Measurements from ENCODE around the gene MAP2K1. TPM values are rescaled to one million over a fixed set of nuclear protein-coding genes. Genes with fewer than 3 reads are reported as not detected.
A peak's percentile ranks its signal among the peaks of the same experiment; 100 is the strongest.

The MAP2K1 gene
- total RNA-seq, 3 donors from 2014 or later = 71.8 to 77.6 (median 75.3) TPM

GRCh38 chr15:66404122-66404521 lies 17.4 kb downstream of the MAP2K1 start:
- no peak for DNase-seq
- no peaks in the 10 kb centered on the region for H3K9me3 Mint-ChIP-seq
- H3K36me3 Mint-ChIP-seq (ENCODE audit: insufficient read depth) = peaks cover 6% of the 10 kb centered on the region
- ATAC-seq = no peak
- H3K4me3 Mint-ChIP-seq = no peak overlapping the region
- peaks cover 81% of the 10 kb centered on the region for H3K4me1 Mint-ChIP-seq (ENCODE audit: low read depth)
- H3K27me3 Mint-ChIP-seq (ENCODE audit: low read depth) = no peaks in the 10 kb centered on the region

DNA sequence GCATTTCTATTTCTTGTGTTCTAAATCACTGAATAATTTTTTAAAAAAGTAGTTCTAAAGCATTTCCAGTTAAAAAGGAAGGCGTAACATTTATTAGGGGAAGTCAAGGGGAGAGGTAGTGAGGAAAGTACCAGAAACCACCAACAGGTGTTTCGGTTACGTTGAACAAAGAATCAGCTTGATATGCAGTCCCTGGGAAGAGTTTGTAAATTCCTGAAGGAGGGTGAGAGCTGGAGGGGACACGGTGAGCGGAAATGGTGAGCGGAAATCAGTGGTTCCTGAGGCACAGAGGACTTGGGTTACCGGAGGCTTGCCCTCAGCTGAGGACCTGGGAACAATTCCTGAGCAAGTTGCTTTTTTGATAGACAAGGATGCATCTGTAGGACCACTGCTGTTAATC lies 17.8 kb downstream of the MAP2K1 start:
- H3K9me3 Mint-ChIP-seq = no peaks in the 10 kb centered on the region
- peaks cover 84% of the 10 kb centered on the region for H3K4me1 Mint-ChIP-seq (ENCODE audit: low read depth)
- no peaks in the 10 kb centered on the region for H3K27me3 Mint-ChIP-seq (ENCODE audit: low read depth)
- peaks cover 6% of the 10 kb centered on the region for H3K36me3 Mint-ChIP-seq (ENCODE audit: insufficient read depth)
- peak overlapping the region; percentile 27 for H3K4me3 Mint-ChIP-seq
- DNase-seq (no peak), ATAC-seq (no peak)

DNA sequence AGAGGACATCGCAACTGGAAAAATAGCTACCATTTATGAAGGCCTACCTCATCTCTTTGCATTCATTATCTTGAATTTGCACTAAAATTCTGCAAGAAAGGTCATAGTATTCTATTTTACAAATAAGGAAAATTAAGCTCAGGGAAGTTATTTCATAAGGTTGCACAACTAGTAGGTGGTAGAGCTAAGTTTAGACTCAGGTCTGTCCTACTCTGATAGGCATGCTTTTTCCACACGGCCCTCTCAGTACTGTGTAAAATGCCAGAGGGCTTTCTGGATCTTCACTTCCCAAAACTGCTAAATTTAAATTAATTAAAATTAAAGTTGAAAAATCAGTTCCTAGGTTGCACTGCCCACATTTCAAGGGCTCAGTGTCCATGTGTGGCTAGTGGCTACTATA lies 18.3 kb downstream of the MAP2K1 start:
- H3K4me3 Mint-ChIP-seq = no peak overlapping the region
- ATAC-seq (no peak), DNase-seq (no peak)
- no peaks in the 10 kb centered on the region for H3K9me3 Mint-ChIP-seq
- peaks cover 88% of the 10 kb centered on the region for H3K4me1 Mint-ChIP-seq (ENCODE audit: low read depth)
- peaks cover 8% of the 10 kb centered on the region for H3K36me3 Mint-ChIP-seq (ENCODE audit: insufficient read depth)
- no peaks in the 10 kb centered on the region for H3K27me3 Mint-ChIP-seq (ENCODE audit: low read depth)

- no peaks in the 10 kb centered on the region for H3K27me3 Mint-ChIP-seq (ENCODE audit: low read depth)
- no peaks in the 10 kb centered on the region for H3K9me3 Mint-ChIP-seq
- DNase-seq (no peak), ATAC-seq (no peak)
- no peak overlapping the region for H3K4me3 Mint-ChIP-seq
- peaks cover 9% of the 10 kb centered on the region for H3K36me3 Mint-ChIP-seq (ENCODE audit: insufficient read depth)
- peaks cover 88% of the 10 kb centered on the region for H3K4me1 Mint-ChIP-seq (ENCODE audit: low read depth)
Observed at GRCh38 chr15:66405615-66406014, 18.9 kb downstream of the MAP2K1 start.

DNA sequence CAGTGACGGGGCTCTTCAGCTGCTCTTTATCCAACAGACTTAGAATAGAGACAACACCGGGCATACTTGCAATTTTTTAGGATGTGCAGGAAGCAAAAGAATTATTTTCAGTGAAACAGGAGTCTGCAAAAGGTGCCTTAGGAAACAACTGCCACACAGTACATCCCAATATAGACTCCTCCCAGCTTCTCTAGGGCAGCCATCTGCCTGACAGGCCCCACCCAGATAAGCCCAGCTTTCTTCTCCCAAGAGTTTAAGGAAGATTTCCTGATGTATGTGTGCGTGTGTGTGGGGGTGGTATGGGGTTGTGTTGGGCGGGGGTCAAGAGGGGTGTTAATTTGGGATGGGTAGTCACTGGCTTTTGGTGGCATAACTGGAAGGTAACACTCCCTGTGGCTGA lies 21.5 kb downstream of the MAP2K1 start:
- Mint-ChIP-seq H3K4me3 (no peak overlapping the region), H3K9me3 (no peaks in the 10 kb centered on the region), H3K36me3 (ENCODE audit: insufficient read depth) (peaks cover 10% of the 10 kb centered on the region), H3K27me3 (ENCODE audit: low read depth) (no peaks in the 10 kb centered on the region), H3K4me1 (ENCODE audit: low read depth) (peaks cover 84% of the 10 kb centered on the region)
- no peak for ATAC-seq
- DNase-seq = no peak

- peaks cover under 1% of the 10 kb centered on the region for H3K9me3 Mint-ChIP-seq
Observed at GRCh38 chr15:66408675-66409282, 22.1 kb downstream of the MAP2K1 start.

GRCh38 chr15:66409565-66410108 lies 22.9 kb downstream of the MAP2K1 start:
- Mint-ChIP-seq H3K36me3 (ENCODE audit: insufficient read depth) (peaks cover 14% of the 10 kb centered on the region), H3K27me3 (ENCODE audit: low read depth) (no peaks in the 10 kb centered on the region), H3K4me3 (peak overlapping the region; percentile 16), H3K9me3 (peaks cover 6% of the 10 kb centered on the region), H3K4me1 (ENCODE audit: low read depth) (peaks cover 80% of the 10 kb centered on the region)
- no peak for DNase-seq
- no peak for ATAC-seq

More at GRCh38 chr15:66408675-66409282, 22.1 kb downstream of the MAP2K1 start:
- no peak for DNase-seq
- no peak for ATAC-seq
- H3K4me1 Mint-ChIP-seq (ENCODE audit: low read depth) = peaks cover 83% of the 10 kb centered on the region
- H3K27me3 Mint-ChIP-seq (ENCODE audit: low read depth) = no peaks in the 10 kb centered on the region
- peaks cover 11% of the 10 kb centered on the region for H3K36me3 Mint-ChIP-seq (ENCODE audit: insufficient read depth)
- H3K4me3 Mint-ChIP-seq = no peak overlapping the region

DNA sequence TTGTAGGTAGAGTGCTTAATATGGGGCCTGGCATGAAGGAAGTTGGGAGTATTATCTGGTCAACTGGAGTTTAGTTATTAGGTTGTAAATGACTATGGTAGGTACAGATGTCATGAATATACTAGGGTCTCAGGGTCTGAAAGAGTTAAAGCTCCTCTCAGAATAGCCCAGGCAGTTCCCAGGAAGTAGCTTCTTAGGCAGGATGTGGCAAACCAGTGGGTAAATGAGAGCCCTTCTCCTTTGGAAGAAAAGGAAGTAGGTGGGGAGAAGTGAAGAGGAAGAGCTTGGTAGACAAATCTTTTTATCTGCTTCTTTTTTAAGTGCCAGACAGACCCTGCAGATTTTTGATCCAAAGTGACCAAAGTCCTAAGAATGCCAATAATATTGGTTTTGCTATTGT lies 24.5 kb downstream of the MAP2K1 start:
- DNase-seq (no peak), ATAC-seq (no peak)
- Mint-ChIP-seq H3K4me1 (ENCODE audit: low read depth) (peaks cover 80% of the 10 kb centered on the region), H3K27me3 (ENCODE audit: low read depth) (no peaks in the 10 kb centered on the region), H3K9me3 (peaks cover 6% of the 10 kb centered on the region), H3K36me3 (ENCODE audit: insufficient read depth) (peaks cover 19% of the 10 kb centered on the region), H3K4me3 (peak overlapping the region; percentile 50)

- H3K4me1 Mint-ChIP-seq (ENCODE audit: low read depth) = peaks cover 85% of the 10 kb centered on the region
- peaks cover 6% of the 10 kb centered on the region for H3K9me3 Mint-ChIP-seq
- no peak overlapping the region for H3K4me3 Mint-ChIP-seq
- peaks cover 20% of the 10 kb centered on the region for H3K36me3 Mint-ChIP-seq (ENCODE audit: insufficient read depth)
- H3K27me3 Mint-ChIP-seq (ENCODE audit: low read depth) = no peaks in the 10 kb centered on the region
- DNase-seq (no peak), ATAC-seq (no peak)
Observed at GRCh38 chr15:66412220-66412619, 25.5 kb downstream of the MAP2K1 start.

GRCh38 chr15:66413579-66413978 lies 26.9 kb downstream of the MAP2K1 start:
- peaks cover 6% of the 10 kb centered on the region for H3K9me3 Mint-ChIP-seq
- H3K4me3 Mint-ChIP-seq = no peak overlapping the region
- DNase-seq = no peak
- ATAC-seq = no peak
- peaks cover 20% of the 10 kb centered on the region for H3K36me3 Mint-ChIP-seq (ENCODE audit: insufficient read depth)
- H3K27me3 Mint-ChIP-seq (ENCODE audit: low read depth) = no peaks in the 10 kb centered on the region
- peaks cover 81% of the 10 kb centered on the region for H3K4me1 Mint-ChIP-seq (ENCODE audit: low read depth)

- Mint-ChIP-seq H3K4me1 (ENCODE audit: low read depth) (peaks cover 70% of the 10 kb centered on the region), H3K4me3 (no peak overlapping the region), H3K27me3 (ENCODE audit: low read depth) (no peaks in the 10 kb centered on the region), H3K36me3 (ENCODE audit: insufficient read depth) (peaks cover 17% of the 10 kb centered on the region), H3K9me3 (peaks cover 6% of the 10 kb centered on the region)
- DNase-seq (no peak), ATAC-seq (no peak)
Observed at GRCh38 chr15:66415360-66415759, 28.6 kb downstream of the MAP2K1 start.

- ATAC-seq (no peak), DNase-seq (no peak)
- Mint-ChIP-seq H3K36me3 (ENCODE audit: insufficient read depth) (peaks cover 17% of the 10 kb centered on the region), H3K4me1 (ENCODE audit: low read depth) (peaks cover 60% of the 10 kb centered on the region), H3K9me3 (peaks cover 6% of the 10 kb centered on the region), H3K27me3 (ENCODE audit: low read depth) (no peaks in the 10 kb centered on the region), H3K4me3 (no peak overlapping the region)
Observed at GRCh38 chr15:66417736-66418135, 31.0 kb downstream of the MAP2K1 start.

- peaks cover 8% of the 10 kb centered on the region for H3K36me3 Mint-ChIP-seq (ENCODE audit: insufficient read depth)
- ATAC-seq = no peak
- H3K27me3 Mint-ChIP-seq (ENCODE audit: low read depth) = no peaks in the 10 kb centered on the region
- no peaks in the 10 kb centered on the region for H3K9me3 Mint-ChIP-seq
- H3K4me3 Mint-ChIP-seq = no peak overlapping the region
- no peak for DNase-seq
- peaks cover 54% of the 10 kb centered on the region for H3K4me1 Mint-ChIP-seq (ENCODE audit: low read depth)
Observed at GRCh38 chr15:66419471-66419870, 32.8 kb downstream of the MAP2K1 start.

GRCh38 chr15:66422347-66422746 lies 35.6 kb downstream of the MAP2K1 start:
- peaks cover 46% of the 10 kb centered on the region for H3K4me1 Mint-ChIP-seq (ENCODE audit: low read depth)
- no peak for ATAC-seq

DNA sequence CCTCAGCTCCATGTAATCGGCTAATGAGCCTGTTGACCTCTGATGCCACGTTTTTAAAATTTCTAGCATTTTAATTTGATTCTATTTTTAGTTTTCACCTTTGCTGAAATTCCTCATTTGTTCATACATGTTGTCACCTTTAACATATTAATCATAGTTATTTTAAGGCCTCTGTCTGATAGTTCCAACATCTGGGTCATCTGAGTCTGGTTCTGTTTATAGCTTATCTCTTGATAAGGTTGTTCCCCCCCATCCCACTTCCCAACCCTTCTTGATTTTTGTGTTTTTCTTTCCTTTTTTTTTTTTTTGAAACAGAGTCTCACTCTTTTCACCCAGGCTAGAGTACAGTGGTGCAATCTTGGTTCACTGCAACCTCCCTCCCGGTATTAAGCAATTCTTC lies 36.4 kb downstream of the MAP2K1 start:
- H3K4me1 Mint-ChIP-seq (ENCODE audit: low read depth) = peaks cover 38% of the 10 kb centered on the region

More at GRCh38 chr15:66422347-66422746, 35.6 kb downstream of the MAP2K1 start:
- no peak overlapping the region for H3K4me3 Mint-ChIP-seq
- no peak for DNase-seq
- no peaks in the 10 kb centered on the region for H3K9me3 Mint-ChIP-seq
- H3K27me3 Mint-ChIP-seq (ENCODE audit: low read depth) = no peaks in the 10 kb centered on the region
- no peaks in the 10 kb centered on the region for H3K36me3 Mint-ChIP-seq (ENCODE audit: insufficient read depth)

More for the DNA sequence above, 36.4 kb downstream of the MAP2K1 start:
- no peaks in the 10 kb centered on the region for H3K36me3 Mint-ChIP-seq (ENCODE audit: insufficient read depth)
- no peaks in the 10 kb centered on the region for H3K9me3 Mint-ChIP-seq
- H3K27me3 Mint-ChIP-seq (ENCODE audit: low read depth) = no peaks in the 10 kb centered on the region
- H3K4me3 Mint-ChIP-seq = no peak overlapping the region
- no peak for ATAC-seq
- DNase-seq = no peak

All from activated T-cell treated with anti-CD3 and anti-CD28 coated beads, Interleukin-2, amount 50 U/mL, for 4 hours (primary cell).